ENCODE data around the gene RABEP1.
"Not testable (repeated sequence)": the region's sequence is repeated elsewhere in the genome, so short reads cannot be mapped to it uniquely, and the experiment has no call there.

The RABEP1 gene

DNA sequence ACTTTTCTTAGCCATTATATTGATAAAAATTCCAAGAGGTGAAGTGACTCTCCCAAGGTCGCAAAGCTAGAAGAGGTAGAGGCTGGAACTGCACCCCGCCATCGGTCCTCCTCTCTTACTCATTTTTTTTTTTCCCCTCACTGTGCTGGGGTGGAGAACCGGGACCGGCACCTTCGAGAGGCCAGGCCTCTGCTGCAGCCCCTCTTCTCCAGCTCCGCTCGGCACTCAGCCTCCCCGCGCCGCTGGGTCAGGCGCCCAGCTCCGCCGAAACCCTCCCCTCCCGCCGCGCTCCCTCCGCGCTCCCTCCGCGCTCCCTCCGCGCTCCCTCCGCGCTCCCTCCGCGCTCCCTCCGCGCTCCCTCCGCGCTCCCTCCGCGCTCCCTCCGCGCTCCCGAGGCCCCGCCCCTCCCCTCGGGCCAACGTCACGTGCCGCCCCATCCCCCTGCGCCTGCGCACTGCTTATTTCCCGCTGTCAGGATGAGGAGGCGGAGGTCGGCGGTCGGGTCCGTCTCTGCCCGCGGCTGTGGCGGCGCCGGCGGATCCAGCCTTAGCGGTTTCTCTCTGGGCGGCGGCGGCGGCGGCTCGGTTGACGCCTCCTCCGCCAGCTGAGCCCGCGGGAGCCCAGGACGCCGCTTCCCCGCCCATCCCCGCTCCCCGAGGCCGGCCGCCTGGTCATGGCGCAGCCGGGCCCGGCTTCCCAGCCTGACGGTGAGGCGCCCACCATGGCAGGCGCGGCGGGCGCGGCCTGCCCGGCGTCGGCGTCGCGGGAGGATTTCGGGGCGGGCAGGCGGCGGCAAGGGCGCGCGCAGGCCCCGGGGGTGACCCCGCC, at the start of gene RABEP1:
Gene RABEP1 (plus strand): TSS at position 471 of the 828 bp plus-strand sequence. CDS start 203 bp downstream, at position 674.
- no peaks in the 10 kb centered on the region for H3K27me3 ChIP-seq
- intact Hi-C loops (cut with DNase I; ENCODE audit: low total_unique reads): no loop called here
- peaks cover 0 to 28% (median 18%) of the 10 kb centered on the region in 4 donors for H3K4me1 ChIP-seq
- H3K4me3 ChIP-seq: peak within 1 kb of the TSS; percentile 84 to 96
- H3K27ac ChIP-seq: peak within 1 kb of the TSS; percentile 90 to 94
- TF ChIP-seq, protein P1, sequence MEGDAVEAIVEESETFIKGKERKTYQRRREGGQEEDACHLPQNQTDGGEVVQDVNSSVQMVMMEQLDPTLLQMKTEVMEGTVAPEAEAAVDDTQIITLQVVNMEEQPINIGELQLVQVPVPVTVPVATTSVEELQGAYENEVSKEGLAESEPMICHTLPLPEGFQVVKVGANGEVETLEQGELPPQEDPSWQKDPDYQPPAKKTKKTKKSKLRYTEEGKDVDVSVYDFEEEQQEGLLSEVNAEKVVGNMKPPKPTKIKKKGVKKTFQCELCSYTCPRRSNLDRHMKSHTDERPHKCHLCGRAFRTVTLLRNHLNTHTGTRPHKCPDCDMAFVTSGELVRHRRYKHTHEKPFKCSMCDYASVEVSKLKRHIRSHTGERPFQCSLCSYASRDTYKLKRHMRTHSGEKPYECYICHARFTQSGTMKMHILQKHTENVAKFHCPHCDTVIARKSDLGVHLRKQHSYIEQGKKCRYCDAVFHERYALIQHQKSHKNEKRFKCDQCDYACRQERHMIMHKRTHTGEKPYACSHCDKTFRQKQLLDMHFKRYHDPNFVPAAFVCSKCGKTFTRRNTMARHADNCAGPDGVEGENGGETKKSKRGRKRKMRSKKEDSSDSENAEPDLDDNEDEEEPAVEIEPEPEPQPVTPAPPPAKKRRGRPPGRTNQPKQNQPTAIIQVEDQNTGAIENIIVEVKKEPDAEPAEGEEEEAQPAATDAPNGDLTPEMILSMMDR (IDR thresholded peaks at IDR 0.05): peak; percentile 4 to 15
- H3K9me3 ChIP-seq: no peaks in the 10 kb centered on the region
- no peaks in the 10 kb centered on the region for H3K36me3 ChIP-seq
- peak; percentile 82 to 93 for DNase-seq

DNA sequence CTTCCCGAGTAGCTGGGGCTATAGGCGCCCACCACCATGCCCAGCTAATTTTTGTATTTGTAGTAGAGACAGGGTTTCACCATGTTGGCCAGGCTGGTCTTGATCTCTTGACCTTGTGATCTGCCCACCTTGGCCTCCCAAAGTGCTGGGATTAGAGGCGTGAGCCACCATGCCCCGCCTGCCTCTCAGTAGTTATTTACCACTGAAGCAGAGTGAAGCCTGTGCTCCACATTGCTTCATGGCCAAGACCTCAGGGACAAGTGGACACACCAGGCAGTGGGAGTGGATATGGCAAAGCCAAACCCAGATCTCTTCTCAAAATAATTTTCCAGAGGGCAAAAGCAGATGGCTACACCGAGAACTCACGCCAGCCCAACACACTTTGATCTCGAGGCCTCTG, 48.6 kb upstream of the RABEP1 start:
- H3K27me3 ChIP-seq; H3K9me3 ChIP-seq; H3K4me1 ChIP-seq; H3K27ac ChIP-seq; DNase-seq; intact Hi-C loops (cut with DNase I; ENCODE audit: low total_unique reads); H3K4me3 ChIP-seq: not testable (repeated sequence)
- peaks cover 0 to 48% (median 7%) of the 10 kb centered on the region in 3 donors for H3K36me3 ChIP-seq

- Histone ChIP-seq H3K4me1 (no peaks in the 10 kb centered on the region), H3K9me3 (no peaks in the 10 kb centered on the region), H3K27me3 (no peaks in the 10 kb centered on the region), H3K36me3 (peaks cover 0 to 42% (median 7%) of the 10 kb centered on the region in 3 donors), H3K4me3 (peak within 1 kb of the TSS in 1 of 2 donors; percentile 20), H3K27ac (no peak within 1 kb of the TSS)
- TF ChIP-seq, protein P1 (IDR thresholded peaks at IDR 0.05): no peak
- peak; percentile 49 to 74 for DNase-seq
- intact Hi-C loops (cut with DNase I; ENCODE audit: low total_unique reads): no loop called here
Measured at GRCh38 chr17:5234645-5235576, 47.2 kb upstream of the RABEP1 start, which contains the start of gene SCIMP. SCIMP (minus strand) TSS chr17:5234860; CDS start chr17:5234755, 105 bp downstream.

DNA sequence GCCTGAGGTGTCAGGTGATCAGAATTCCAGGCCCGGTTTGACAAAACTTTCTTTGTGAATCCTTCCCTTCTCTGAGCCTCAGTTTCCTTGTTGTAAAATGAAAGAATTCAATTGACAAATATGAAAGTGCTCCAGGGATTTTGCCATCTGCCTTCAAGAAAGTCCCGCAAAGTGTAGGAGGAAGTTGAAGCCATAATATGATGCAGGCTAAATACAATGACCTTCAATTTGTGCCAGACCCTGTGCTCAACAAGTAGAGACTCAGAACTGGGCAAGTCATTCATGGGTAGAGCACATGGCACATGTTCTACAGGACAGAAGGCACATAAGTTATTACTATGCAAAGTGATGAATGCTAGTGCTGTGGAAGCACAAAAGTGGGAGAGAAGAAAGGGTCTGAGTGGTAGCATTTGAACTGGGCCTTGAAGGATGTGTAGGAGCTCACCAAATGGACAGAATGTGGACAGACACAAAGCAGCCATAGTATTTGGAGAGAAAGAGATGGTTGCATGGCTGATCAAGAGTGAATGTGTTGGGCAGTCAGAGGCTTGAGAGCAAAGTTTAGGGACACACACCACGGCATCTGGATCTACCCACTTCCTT, 45.0 kb upstream of the RABEP1 start:
- TF ChIP-seq, protein P1 (IDR thresholded peaks at IDR 0.05): no peak
- intact Hi-C loops (cut with DNase I; ENCODE audit: low total_unique reads): no loop called here
- H3K9me3 ChIP-seq: no peaks in the 10 kb centered on the region
- H3K36me3 ChIP-seq: peaks cover 0 to 27% (median 4%) of the 10 kb centered on the region in 3 donors
- no peaks in the 10 kb centered on the region for H3K27me3 ChIP-seq
- H3K4me3 ChIP-seq: no peak overlapping the region
- no peak for DNase-seq
- no peak overlapping the region for H3K27ac ChIP-seq
- no peaks in the 10 kb centered on the region for H3K4me1 ChIP-seq

- intact Hi-C loops (cut with DNase I; ENCODE audit: low total_unique reads): no loop called here
- Histone ChIP-seq H3K36me3 (peaks cover 0 to 27% (median 4%) of the 10 kb centered on the region in 3 donors), H3K9me3 (no peaks in the 10 kb centered on the region), H3K27me3 (no peaks in the 10 kb centered on the region), H3K4me3 (no peak overlapping the region), H3K4me1 (no peaks in the 10 kb centered on the region), H3K27ac (no peak overlapping the region)
- TF ChIP-seq, protein P1 (IDR thresholded peaks at IDR 0.05): peak; percentile 35 to 47
- peak; percentile 58 to 68 for DNase-seq
Measured at GRCh38 chr17:5237541-5238016, 44.5 kb upstream of the RABEP1 start.
